Measurements from ENCODE around the gene ACSS2.

DNA sequence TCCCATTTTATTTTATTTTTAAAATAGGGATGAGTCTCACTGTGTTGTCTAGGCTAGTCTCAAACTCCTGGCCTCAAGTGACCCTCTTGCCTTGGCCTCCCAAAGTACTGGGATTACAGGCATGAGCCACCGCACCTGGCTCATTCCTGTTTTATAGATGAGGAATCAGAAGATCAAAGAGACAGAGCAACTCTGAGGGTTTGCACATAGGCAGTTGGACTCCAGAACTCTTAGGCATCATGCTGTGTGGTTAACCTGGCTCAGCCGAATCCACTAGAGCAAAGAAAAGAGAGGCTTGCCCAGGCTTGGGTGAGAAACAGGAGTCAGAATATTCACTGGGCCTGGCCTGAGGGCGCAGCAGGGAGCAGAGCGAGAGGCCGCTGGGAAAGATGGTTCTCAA is 88.6 kb downstream of the ACSS2 start:
- TF ChIP-seq POLR2A (IDR thresholded peaks at IDR 0.05; ENCODE audit: low read length) (no peak), GATA3 (IDR thresholded peaks at IDR 0.05; ENCODE audit: borderline replicate concordance) (no peak), USF2 (IDR thresholded peaks at IDR 0.05) (no peak)
- TF ChIP-seq, protein P1, sequence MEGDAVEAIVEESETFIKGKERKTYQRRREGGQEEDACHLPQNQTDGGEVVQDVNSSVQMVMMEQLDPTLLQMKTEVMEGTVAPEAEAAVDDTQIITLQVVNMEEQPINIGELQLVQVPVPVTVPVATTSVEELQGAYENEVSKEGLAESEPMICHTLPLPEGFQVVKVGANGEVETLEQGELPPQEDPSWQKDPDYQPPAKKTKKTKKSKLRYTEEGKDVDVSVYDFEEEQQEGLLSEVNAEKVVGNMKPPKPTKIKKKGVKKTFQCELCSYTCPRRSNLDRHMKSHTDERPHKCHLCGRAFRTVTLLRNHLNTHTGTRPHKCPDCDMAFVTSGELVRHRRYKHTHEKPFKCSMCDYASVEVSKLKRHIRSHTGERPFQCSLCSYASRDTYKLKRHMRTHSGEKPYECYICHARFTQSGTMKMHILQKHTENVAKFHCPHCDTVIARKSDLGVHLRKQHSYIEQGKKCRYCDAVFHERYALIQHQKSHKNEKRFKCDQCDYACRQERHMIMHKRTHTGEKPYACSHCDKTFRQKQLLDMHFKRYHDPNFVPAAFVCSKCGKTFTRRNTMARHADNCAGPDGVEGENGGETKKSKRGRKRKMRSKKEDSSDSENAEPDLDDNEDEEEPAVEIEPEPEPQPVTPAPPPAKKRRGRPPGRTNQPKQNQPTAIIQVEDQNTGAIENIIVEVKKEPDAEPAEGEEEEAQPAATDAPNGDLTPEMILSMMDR (IDR thresholded peaks at IDR 0.05), result no peak
